ENCODE measurements around the gene BCAP31. TPM values are rescaled to one million over a fixed set of nuclear protein-coding genes. Genes with fewer than 3 reads are reported as not detected.

The BCAP31 gene
- total and polyA plus RNA-seq, 4 donors = 101 to 130 (median 123) TPM

Other genes with a start within 250 kb of the BCAP31 start
- 1,000 to 10,000 TPM; 1,297 to 2,306 TPM for gene BGN, start 229.4 kb downstream of the BCAP31 start, total RNA-seq
- gene BGN, start 229.4 kb downstream of the BCAP31 start, polyA plus RNA-seq = 1,000 to 10,000 TPM; 1,177 to 3,171 TPM
- under 1 TPM; 0.19 to 0.27 TPM for gene ATP2B3, start 206.7 kb downstream of the BCAP31 start, total RNA-seq
- gene ATP2B3, start 206.7 kb downstream of the BCAP31 start, polyA plus RNA-seq = under 1 TPM in 1 of 2 donors, not detected in 1; 0.20 TPM
- 10 to 100 TPM; 13.5 to 13.6 TPM for gene CCNQ, start 125.2 kb downstream of the BCAP31 start, total RNA-seq
- gene CCNQ, start 125.2 kb downstream of the BCAP31 start, polyA plus RNA-seq = 10 to 100 TPM; 28.8 to 40.3 TPM
- not detected for gene DUSP9, start 77.2 kb downstream of the BCAP31 start, total RNA-seq
- not detected for gene DUSP9, start 77.2 kb downstream of the BCAP31 start, polyA plus RNA-seq
- gene PNCK, start 50.6 kb downstream of the BCAP31 start, total RNA-seq = 1 to 10 TPM; 4.3 to 4.9 TPM
- 1 to 10 TPM in 1 of 2 donors, not detected in 1; 3.0 TPM for gene PNCK, start 50.6 kb downstream of the BCAP31 start, polyA plus RNA-seq
- gene SLC6A8, start 36.5 kb downstream of the BCAP31 start, total RNA-seq = 10 to 100 TPM; 16.2 to 26.7 TPM
- 10 to 100 TPM; 13.9 to 14.7 TPM for gene SLC6A8, start 36.5 kb downstream of the BCAP31 start, polyA plus RNA-seq
- 10 to 100 TPM; 11.4 to 15.8 TPM for gene ABCD1, start 469 bp upstream of the BCAP31 start, total RNA-seq
- gene ABCD1, start 469 bp upstream of the BCAP31 start, polyA plus RNA-seq = 1 to 10 TPM; 8.8 to 9.9 TPM
- gene PLXNB3, start 39.9 kb upstream of the BCAP31 start, total RNA-seq = 10 to 100 TPM; 18.0 to 18.7 TPM
- 10 to 100 TPM in 1 of 2 donors, under 1 TPM in 1; 0.38 to 31.4 TPM for gene PLXNB3, start 39.9 kb upstream of the BCAP31 start, polyA plus RNA-seq
- 1 to 10 TPM; 5.4 to 8.0 TPM for gene SRPK3, start 56.7 kb upstream of the BCAP31 start, total RNA-seq
- gene SRPK3, start 56.7 kb upstream of the BCAP31 start, polyA plus RNA-seq = 10 to 100 TPM in 1 of 2 donors, 1 to 10 TPM in 1; 1.1 to 11.0 TPM
- 10 to 100 TPM; 46.8 to 48.4 TPM for gene IDH3G, start 70.0 kb upstream of the BCAP31 start, total RNA-seq
- gene IDH3G, start 70.0 kb upstream of the BCAP31 start, polyA plus RNA-seq = 10 to 100 TPM; 33.3 to 72.5 TPM
- 100 to 1,000 TPM; 182 TPM for gene SSR4, start 70.3 kb upstream of the BCAP31 start, total RNA-seq
- 100 to 1,000 TPM; 401 to 633 TPM for gene SSR4, start 70.3 kb upstream of the BCAP31 start, polyA plus RNA-seq
- 10 to 100 TPM; 11.9 to 19.2 TPM for gene PDZD4, start 106.2 kb upstream of the BCAP31 start, total RNA-seq
- 10 to 100 TPM in 1 of 2 donors, 1 to 10 TPM in 1; 4.4 to 27.3 TPM for gene PDZD4, start 106.2 kb upstream of the BCAP31 start, polyA plus RNA-seq
- 10 to 100 TPM in 1 of 2 donors, 1 to 10 TPM in 1; 4.3 to 11.6 TPM for gene L1CAM, start 161.8 kb upstream of the BCAP31 start, total RNA-seq
- 1 to 10 TPM in 1 of 2 donors, not detected in 1; 1.0 TPM for gene L1CAM, start 161.8 kb upstream of the BCAP31 start, polyA plus RNA-seq
- 1 to 10 TPM; 3.0 to 4.6 TPM for gene AVPR2, start 180.3 kb upstream of the BCAP31 start, total RNA-seq
- under 1 TPM in 1 of 2 donors, not detected in 1; 0.23 TPM for gene AVPR2, start 180.3 kb upstream of the BCAP31 start, polyA plus RNA-seq
- gene ARHGAP4, start 201.9 kb upstream of the BCAP31 start, total RNA-seq = 10 to 100 TPM; 36.0 to 81.3 TPM
- gene ARHGAP4, start 201.9 kb upstream of the BCAP31 start, polyA plus RNA-seq = 10 to 100 TPM; 13.5 to 31.9 TPM
- gene NAA10, start 210.7 kb upstream of the BCAP31 start, total RNA-seq = 10 to 100 TPM; 70.2 to 87.3 TPM
- gene NAA10, start 210.7 kb upstream of the BCAP31 start, polyA plus RNA-seq = 100 to 1,000 TPM in 1 of 2 donors, 10 to 100 TPM in 1; 81.8 to 287 TPM
- gene RENBP, start 220.3 kb upstream of the BCAP31 start, total RNA-seq = 10 to 100 TPM; 13.1 to 20.9 TPM
- 10 to 100 TPM; 10.5 to 14.5 TPM for gene RENBP, start 220.3 kb upstream of the BCAP31 start, polyA plus RNA-seq
- 10 to 100 TPM; 41.6 to 41.8 TPM for gene HCFC1, start 247.4 kb upstream of the BCAP31 start, total RNA-seq
- gene HCFC1, start 247.4 kb upstream of the BCAP31 start, polyA plus RNA-seq = 10 to 100 TPM in 1 of 2 donors, 1 to 10 TPM in 1; 6.5 to 20.3 TPM
- 1 to 10 TPM; 3.8 to 8.6 TPM for gene TMEM187, start 248.4 kb upstream of the BCAP31 start, total RNA-seq
- 1 to 10 TPM; 2.5 to 6.3 TPM for gene TMEM187, start 248.4 kb upstream of the BCAP31 start, polyA plus RNA-seq

Measured in aorta (tissue), 4 donors.